ENCODE data around the gene ARHGEF10L.

ARHGEF10L gene

DNA sequence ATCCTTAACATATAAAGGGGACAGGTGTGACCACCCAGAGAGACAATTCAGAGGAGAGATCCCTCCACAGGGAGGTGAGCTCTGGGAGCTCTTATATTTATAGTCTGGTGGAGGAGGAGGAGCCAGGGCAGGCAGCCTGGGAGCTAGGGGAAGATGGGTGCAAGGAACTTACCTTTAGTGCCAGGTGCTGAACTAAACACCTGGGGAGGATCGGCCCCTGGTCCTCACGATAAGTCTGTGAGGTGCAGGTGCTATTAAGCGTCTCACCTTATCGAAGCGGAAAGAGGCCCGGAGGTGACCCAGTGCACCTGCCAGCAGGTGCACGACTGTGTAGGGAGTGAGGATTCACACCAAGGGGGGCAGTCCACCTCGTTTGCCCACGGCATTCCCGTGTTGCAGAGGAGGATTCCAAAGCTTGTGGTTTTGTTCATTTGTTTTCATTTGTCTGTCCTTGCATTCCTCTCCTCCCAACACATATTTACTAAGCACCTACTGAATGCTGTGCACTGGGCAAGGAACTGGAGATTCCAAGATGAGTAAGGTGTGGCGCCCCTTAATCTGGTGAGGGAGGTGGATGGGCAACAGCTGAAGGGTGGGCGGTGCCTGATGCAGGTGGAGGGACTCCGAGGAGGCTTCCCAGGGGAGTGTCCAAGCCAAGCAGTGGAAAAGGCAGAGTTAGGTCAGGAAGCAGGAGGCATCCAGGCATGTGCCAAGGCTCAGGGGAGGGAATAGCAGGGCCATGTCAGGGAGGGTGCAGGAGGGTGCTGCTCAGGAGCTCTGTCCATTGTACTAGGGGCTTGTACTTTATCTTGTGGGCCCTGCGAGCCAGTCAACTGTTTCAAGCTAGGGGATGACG, 11.5 kb downstream of the ARHGEF10L start:
- no peak for DNase-seq (ENCODE audit: low read depth)

DNA sequence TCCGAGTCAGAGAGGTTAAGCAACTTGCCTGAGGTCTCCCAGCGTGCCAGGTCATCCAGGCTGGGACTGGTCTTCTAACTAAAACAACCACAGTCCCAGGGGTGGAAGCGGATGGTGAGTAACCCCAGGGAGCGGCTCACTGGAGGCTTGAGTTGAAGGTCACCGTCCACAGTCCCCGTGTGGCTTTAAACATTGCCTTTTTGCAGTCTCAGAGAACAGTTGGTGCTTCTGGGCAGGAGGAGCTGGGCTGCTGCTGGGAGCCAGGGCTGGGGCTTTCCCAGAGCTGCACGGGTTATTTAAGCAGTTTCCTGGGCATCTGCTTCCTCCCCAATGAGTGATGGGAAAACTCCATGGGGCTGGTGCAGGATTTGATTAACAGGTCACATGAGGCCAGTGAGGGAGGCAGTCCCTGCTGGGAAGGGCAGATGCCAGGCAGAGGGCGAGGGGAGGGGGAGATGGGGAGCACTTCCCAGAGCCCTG, 12.3 kb downstream of the ARHGEF10L start:
- DNase-seq (ENCODE audit: low read depth): no peak

DNA sequence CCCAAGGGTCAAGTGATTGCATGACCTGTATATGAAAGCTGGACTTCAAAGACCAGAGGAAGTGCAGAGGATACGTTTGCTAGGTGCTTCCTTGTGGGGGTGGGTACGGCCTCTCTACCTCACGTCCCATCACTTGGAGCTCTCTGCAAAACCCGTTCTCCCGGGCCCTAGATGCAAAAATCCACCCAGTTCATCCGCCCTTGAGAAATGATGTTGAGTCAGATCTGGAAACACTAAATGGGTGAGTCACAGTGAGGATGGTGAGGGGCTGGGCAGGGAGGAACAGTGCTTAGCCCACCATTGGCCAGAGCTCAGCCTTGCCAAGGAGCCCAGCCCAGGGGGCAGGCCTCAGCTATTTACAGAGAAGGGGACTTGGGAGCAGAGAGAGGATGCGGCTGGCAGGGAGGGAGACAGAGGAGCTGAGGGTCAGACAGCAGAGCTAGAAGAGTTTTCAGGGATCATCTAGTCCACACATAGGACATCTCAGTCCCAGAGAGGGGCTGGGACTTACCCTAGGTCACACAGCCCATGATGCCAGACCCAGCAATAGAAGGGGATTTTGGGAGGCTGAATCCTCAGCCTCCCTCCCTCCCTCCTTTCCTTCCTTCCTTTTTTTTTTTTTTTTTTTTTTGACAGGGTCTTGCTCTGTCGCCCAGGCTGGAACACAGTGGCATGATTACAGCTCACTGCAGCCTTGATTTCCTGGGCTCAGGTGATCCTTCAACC, 14.6 kb downstream of the ARHGEF10L start:
- DNase-seq (ENCODE audit: low read depth): no peak

DNA sequence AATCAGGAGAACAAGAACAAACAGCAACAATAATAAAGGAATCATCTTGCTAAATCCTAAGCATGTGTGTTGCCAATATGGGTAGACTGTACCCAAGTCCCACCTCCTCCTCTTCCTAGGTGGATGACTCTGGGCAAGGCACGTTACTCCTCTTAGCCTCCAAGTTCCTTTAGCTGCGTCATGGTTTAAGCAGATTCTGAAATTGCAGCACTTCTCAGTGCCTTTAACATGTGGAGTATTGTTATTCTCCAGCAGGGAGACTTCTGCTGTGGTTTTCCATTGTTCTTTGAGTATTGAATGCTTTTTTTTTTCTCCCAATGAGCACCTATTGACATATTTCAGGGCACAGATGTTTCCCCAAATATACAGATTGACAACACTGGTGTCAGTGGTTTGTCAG, 15.5 kb downstream of the ARHGEF10L start:
- no peak for DNase-seq (ENCODE audit: low read depth)

DNA sequence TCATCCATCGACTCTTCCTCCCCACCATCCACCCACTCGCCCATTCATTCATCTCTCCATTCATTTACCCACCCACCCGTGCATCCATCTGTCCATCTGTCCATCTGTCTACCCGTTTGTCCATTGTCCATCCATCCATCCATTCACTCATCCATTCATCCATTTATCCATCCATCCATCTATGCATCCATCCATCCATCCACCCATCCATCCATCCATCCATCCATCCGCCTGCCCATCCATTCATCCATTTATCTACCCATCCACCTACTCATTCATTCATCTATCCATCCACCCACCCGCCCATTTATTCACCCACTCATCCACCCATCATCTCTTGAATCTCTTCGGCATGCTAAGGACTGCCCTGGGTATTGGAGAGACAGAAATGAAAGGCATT, 18.5 kb downstream of the ARHGEF10L start:
- DNase-seq (ENCODE audit: low read depth): no peak

DNA sequence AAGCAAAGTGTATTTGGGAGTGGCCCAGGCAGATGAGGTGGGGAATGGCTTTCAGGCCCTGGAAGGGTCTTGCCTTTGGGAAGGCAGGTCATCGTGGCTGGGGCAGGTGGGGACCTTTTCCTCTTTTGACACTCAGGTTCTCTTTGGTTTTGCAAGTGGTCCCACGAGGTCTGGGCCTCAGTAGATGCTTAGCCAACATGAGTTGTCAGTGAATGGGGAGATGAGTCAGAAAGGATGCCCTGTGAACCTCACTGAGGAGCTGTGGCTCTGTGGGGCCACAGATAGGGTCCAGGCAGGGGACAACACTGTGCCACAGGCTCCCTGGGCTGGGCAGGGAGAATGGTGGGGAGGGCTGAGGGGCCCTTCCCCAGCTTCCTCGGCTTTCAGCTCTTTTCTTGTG, 19.0 kb downstream of the ARHGEF10L start:
- no peak for DNase-seq (ENCODE audit: low read depth)

DNA sequence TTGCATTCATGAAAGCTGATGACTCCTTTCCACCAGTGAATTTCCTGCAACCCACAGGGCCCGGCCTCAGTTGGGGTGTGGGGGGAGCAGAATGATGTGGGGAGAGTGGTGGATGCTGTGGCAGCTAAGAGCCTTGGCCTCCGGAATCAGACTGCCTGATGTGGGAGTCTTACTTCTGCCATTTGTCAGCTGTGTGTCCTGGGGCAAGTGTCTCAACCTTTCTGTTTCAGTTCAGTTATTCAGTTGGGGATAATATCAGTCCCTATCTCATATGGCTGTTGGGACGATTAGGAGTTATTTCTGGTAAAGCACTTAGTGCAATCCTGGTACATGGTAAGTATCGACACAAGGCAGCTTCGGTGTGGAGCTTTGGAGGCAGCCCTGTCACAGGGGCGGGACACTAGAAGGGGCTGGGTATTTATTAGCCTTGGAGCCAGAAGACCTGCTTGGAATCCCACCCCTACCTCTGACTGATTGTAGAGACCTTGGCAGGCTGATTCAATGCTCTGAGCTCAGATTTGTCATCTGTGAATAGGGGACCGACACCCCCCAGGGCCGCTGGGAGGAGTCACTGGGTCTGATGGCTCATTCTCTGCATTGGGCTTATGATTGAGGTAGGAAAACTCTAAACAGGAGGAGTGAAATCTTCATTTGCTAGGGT, 19.6 kb downstream of the ARHGEF10L start:
- DNase-seq (ENCODE audit: low read depth): no peak

DNA sequence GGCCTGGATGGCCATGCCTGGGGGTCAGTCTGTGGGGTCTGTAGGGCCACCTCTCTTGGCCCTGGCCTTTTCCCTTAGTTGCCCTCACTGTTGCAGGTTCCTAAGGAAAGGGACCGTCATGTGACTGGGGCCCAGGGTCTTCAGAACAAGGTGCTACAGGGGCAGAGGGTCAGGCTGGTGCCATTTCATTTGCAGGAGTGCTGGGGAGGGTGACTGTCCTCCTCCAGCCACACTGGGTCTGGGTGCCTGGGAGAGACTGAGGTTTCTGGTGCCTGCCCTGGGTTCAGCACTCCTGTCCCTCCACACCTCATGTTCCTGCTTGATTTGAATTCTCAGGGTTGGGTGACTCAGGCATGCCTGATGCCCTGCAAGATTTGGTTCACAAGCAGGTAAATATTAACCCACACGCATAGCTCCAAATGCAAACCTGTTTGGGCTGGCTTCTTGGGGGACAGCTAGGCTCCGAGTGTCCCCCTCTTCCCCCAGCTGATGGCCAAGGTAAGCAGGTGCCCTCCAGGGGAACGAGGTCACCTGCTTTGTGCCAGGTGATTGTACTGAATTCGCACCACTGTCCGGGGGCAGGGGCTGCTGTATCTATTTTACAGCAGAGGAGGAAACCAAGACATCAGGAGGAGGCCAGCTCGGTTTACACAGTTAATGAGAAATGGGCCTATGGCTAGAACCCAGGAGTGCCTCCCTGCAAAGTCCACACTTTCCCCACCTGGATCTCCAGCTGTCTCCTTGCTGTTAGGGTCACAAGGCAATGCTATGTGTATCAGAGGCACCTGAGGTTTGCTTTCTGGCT, 20.3 kb downstream of the ARHGEF10L start:
- no peak for DNase-seq (ENCODE audit: low read depth)

DNA sequence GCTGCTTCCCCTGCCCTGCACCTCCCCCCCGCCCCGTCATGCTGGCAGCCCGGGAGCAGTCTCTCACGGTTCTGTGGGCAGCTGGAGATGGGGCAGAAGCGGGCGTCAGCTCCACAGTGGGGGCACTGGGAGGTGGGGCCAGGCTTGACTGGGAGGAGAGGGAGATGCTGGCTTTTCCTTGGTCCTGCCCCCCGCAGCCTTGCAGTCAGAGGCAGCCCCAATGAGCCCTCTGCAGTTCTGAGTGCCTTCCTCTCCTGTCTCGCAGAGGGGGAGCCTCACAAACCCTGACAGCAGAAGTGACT, 21.7 kb downstream of the ARHGEF10L start:
- no peak for DNase-seq (ENCODE audit: low read depth)

DNA sequence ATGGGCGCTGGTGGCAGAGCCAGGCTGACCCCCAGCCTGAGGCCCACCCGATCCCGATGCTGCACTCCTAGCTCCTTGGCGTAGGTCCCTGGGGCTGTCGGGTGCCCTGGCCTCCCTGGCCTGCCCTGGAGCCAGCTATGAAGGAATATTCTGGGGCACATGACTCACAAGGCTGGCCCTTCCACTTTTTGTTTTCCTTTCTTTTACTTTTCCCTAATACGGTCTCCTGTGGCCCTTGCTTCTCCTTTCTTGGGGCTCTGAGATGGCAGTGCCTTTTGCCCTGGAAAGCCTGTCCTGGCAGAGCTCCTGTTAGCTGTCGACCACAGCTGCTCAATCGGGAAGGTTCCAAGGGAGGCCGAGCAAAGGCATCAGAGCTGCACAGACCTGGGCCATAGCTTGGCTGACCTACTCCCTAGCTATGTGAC, 22.1 kb downstream of the ARHGEF10L start:
- DNase-seq (ENCODE audit: low read depth): no peak

DNA sequence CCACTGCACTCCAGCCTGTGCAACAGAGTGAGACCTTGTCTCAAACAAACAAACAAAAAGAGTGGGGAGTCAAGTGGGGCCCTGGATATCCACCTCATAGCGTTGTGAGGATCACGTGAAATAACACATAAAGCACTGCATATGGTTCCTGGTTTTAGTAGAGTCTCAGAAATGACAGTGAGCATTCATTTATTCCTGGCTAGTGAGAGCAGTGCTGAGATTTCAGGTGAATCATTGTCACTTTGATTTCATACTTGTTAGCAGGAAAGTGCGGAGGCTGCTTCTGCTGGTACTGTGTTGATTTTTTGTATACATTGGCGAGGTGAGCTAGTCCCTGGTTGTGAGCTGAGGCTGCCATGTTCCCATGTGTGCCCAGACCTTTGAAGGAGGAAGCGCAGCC, 22.9 kb downstream of the ARHGEF10L start:
- no peak for DNase-seq (ENCODE audit: low read depth)

DNA sequence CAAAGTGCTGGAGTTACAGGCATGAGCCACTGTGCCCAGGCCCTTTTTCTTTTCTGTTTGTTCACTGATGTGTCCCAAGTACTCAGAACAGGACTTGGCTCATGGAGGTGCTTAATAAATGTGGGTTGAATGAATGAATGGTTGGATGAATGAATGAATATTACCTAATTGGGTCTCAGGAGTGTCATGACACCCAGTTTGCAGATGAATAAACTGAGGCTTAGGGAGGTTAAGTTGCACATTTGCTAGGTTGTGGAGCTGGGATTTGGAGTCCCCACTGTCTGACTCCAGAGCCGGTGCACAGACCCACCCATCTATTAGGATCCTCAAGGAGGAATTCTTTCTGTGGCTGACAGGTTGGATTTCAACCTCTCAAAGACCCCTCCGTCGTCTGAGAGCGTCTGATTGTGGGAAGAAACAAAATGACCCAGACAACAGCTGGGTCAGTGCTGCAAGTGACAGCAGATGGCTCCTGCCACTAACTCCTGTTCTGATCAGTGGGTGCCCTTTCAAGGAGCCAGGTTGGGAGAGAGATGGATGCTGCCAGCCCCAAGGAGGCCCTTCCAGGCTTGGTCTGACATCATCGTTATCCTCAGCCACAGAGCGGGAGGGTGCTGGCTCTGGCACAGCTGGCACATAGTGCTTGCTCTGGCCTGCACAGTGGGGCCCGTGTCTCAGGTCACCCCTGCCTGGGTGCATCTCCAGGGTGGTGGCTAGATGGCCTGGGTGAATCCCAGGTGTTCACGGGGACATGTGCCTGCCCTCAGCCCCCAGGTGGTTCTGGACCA, 24.2 kb downstream of the ARHGEF10L start:
- no peak for DNase-seq (ENCODE audit: low read depth)

DNA sequence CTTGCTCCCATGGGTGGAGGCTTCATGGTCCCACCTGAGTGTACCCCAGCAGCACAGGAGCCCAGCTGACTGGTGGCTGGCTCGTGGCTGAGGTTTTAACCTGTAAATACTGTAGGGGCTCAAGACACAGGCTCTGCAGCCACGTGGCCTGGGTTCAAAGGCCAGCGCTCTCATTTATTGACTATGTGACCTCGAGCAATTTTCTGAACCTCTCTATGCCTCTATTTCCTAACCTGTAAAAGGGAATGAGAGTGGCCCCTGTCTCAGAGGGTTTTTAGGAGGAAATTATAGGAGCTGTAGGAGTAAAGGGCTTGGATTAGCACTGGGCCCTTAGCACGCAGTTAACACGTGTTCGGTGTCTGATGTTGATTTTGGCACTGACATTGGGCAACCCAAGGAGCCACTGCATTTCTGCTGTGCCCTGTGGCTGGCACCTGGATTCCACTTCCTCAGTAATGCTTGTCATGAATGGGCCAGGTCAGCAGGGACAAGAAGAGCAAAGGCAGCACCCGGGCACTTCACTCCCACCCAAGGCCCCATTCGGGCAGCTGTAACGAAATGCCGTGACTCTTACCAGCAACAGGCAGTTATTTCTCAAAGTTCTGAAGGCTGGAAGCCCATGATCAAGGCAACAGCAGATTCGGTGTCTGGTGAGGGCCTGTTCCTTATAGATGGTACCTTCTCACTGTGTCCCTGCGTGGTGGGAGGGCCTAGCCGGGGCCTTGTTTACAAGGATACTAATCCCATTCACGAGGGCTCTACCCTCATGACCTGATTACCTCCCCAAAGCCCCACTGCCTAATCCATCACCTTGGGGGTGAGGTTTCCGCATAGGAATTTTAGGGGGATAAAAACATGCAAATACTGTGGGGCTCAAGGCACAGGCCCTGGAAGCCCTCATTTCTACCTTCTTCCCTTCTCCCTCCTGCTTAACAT, 25.2 kb downstream of the ARHGEF10L start:
- DNase-seq (ENCODE audit: low read depth): no peak

DNA sequence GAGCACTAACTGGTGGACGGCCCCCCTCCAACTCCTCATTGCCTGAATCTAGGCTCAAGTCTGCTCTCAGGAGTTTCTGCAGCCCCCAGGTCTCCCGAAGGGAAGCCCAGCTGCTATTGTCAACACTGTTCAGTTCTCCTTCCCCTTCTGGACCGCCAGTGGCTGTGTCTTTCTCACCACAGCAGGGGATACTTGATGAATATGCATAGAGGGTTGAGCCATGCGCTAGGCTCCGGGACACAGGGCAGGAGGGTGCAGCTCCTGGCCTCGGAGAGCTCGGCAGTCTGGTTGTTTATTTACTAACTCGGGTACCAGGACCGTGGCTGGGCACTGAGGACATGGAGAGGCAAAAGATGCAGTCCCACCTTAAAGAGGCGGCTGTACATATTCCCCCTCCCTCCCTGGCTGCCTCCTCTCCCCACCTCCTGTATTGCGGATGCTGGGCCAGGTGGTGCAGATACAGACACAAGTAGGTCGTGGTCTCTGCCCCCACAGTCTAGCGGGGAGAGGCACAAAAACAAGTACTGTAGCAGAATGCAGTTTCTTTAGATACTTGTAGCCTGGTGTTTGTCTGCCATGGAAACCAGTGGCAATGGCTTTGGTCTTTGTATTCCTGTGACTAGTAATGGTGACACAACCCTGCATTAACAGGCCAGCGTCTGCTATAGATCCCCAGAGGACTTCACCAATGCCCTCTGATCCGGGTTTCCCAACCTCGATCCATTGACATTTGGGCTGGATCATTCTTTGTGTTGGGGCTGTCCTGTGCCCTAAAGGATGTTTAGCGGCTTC, 26.2 kb downstream of the ARHGEF10L start:
- DNase-seq (ENCODE audit: low read depth): no peak

DNA sequence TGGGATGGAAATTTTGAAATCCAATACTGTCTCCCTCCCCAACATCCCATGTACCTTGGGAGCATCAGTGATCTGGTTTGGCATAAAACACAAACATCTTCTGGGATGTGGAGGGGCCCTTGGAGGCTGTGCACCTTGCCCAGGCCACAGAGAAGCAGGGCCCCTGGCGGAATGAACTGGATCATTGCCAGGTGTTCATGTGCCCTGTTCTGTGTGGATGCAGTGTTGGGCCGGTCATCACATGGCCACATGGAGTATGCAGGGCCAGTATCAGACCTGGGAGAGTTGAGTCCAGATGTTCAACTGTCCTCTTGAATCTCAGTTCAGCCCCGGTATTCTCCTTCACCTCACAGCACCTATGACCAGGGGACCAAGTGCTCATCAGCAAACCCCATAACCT, 26.9 kb downstream of the ARHGEF10L start:
- no peak for DNase-seq (ENCODE audit: low read depth)

DNA sequence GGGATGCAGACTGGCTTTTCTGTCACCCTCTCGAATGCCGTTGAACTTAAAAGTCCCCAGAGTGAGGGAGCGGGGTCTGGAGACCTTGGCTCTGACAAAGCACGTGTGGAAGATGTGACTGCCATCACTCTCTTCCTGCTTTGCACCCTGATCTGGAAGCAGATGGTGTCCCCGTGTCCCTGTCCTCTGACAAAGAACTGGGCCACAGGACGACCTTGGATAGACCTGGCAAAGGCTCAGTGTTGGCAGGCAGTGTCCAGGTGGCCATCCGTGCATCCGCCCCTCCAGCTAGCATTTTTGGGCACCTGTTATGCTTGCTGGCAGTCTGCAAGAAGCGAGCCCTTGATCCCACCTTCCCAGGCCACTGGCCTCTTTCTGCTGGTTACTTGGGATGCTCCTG, 27.4 kb downstream of the ARHGEF10L start:
- no peak for DNase-seq (ENCODE audit: low read depth)

DNA sequence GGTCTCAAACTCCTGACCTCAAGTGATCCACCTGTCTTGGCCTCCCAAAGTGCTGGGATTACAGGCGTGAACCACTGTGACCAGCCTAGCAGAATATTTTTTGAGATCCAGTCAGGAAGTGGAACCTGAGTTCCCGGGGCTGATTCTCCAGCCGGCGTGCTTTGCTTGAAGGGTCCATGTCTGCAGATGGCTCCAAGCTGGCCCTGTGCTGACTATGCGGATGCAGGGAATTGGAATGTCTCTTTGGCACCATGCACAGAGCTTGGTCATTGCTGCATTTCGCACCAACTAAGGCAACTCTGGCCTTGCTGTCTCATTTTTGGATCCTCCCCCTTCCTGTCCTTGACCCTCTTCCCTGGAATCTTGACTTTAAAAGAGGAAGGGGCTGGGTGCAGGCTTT, 28.1 kb downstream of the ARHGEF10L start:
- DNase-seq (ENCODE audit: low read depth): no peak

DNA sequence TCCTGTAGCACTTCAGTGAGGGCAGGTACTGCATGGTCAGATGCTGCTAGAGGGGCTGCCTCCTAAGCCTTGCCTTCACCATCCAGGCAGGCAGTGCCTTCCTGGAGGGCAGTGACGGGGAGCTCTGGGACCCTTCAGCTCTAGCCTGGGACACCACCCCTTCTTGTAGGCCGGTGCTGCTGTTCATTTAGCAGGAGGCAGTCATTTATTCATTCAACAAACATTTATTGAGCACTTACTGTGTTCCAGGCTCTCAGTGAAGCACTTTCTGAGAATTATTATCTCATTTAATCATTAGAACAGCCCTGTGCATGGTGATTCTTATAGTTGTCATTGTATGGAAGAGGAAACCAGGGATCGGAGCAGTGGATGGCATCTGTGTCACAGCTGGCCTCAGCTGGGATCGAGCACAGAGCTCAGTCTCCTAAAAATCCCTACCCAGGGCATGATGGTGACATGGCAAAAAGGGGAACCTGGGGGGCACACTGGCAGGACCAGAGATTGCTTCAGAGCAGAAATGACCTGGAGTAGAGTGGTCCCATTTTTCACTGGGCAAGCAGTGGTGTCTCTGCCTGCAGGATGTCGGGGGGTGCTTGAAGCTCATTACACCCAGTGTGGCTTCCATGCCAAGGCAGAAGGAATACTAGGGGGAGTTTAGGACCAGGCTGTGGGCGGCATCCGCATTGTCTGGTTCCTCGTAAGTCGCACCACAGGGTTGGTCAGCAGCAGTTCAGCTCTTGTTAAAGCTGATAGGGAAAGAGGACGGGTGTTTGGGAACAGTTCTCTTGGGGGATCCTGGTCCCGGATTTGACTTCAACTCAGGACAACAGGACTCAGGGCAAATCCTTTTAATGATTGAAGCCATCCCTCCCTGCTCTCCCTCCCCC, 28.8 kb downstream of the ARHGEF10L start:
- no peak for DNase-seq (ENCODE audit: low read depth)
